HepG2 (cell line): ENCODE measurements around the gene PSKH1. TPM values are rescaled to one million over a fixed set of nuclear protein-coding genes. Genes with fewer than 3 reads are reported as not detected.

Experiments
- ATRX ChIP-seq: sonication (generic); formaldehyde crosslinking; IDR thresholded peaks from 2 replicates; pipeline ENCODE4 v1.4.0; 2020; ENCODE audit warnings: missing genetic modification reagents, borderline replicate concordance
- BCL6 ChIP-seq: IDR thresholded peaks from 2 replicates; pipeline ENCODE4 v1.6.1; 2016; ENCODE audit warnings: missing genetic modification reagents, missing compliant biosample characterization
- ELF3 ChIP-seq: IDR thresholded peaks from 2 replicates; pipeline ENCODE4 v1.6.1; 2016; ENCODE audit warnings: missing genetic modification reagents, missing compliant biosample characterization
- FOSL1 ChIP-seq: sonication (generic); formaldehyde crosslinking; IDR thresholded peaks from 2 replicates; pipeline ENCODE4 v1.9.0; 2021; ENCODE audit warnings: missing genetic modification reagents, borderline replicate concordance
- FOXJ3 ChIP-seq: sonication (generic); formaldehyde crosslinking; IDR thresholded peaks from 2 replicates; pipeline ENCODE4 v1.4.0; 2020; ENCODE audit warnings: missing genetic modification reagents, mild to moderate bottlenecking, borderline replicate concordance
- HNRNPH1 ChIP-seq: fragments of 200-400 bp; formaldehyde crosslinking; optimal IDR thresholded peaks from 2 replicates; pipeline ENCODE3; 2017; ENCODE audit warnings: mild to moderate bottlenecking, low read depth, low read length
- ISX ChIP-seq: sonication (generic); formaldehyde crosslinking; conservative IDR thresholded peaks from 2 replicates; pipeline ENCODE4 v1.5.0; 2020; ENCODE audit warnings: missing genetic modification reagents
- NR2C2 ChIP-seq: sonication (generic); formaldehyde crosslinking; IDR thresholded peaks from 2 replicates; pipeline ENCODE4 v1.4.0; 2020; ENCODE audit warnings: missing genetic modification reagents, mild to moderate bottlenecking, moderate library complexity, borderline replicate concordance
- SATB2 ChIP-seq: sonication (generic); formaldehyde crosslinking; IDR thresholded peaks from 2 replicates; pipeline ENCODE4 v1.5.0; 2020; ENCODE audit warnings: missing genetic modification reagents
- SP5 ChIP-seq: IDR thresholded peaks from 2 replicates; pipeline ENCODE4 v1.6.1; 2016; ENCODE audit warnings: low read depth, borderline replicate concordance
- TBL1XR1 ChIP-seq: fragments of 150-350 bp; IDR thresholded peaks from 2 replicates; pipeline ENCODE4 v1.6.1; 2014; ENCODE audit warnings: borderline replicate concordance, low read length; ENCODE audit not compliant: partially characterized antibody
- TBX2 ChIP-seq: sonication (generic); formaldehyde crosslinking; IDR thresholded peaks from 2 replicates; pipeline ENCODE4 v1.5.0; 2020; ENCODE audit warnings: missing genetic modification reagents, mild to moderate bottlenecking, borderline replicate concordance
- ZBTB3 ChIP-seq: sonication (generic); formaldehyde crosslinking; IDR thresholded peaks from 2 replicates; pipeline ENCODE4 v1.4.0; 2020; ENCODE audit warnings: low read depth, mild to moderate bottlenecking, moderate library complexity, missing genetic modification reagents, borderline replicate concordance
- ZBTB42 ChIP-seq: sonication (generic); formaldehyde crosslinking; IDR thresholded peaks from 2 replicates; pipeline ENCODE4 v1.5.0; 2020; ENCODE audit warnings: mild to moderate bottlenecking, missing genetic modification reagents
- ZBTB49 ChIP-seq: sonication (generic); formaldehyde crosslinking; IDR thresholded peaks from 2 replicates; pipeline ENCODE4 v1.4.0; 2020; ENCODE audit warnings: missing genetic modification reagents, borderline replicate concordance
- ZNF441 ChIP-seq: sonication (generic); formaldehyde crosslinking; IDR thresholded peaks from 2 replicates; pipeline ENCODE4 v1.7.0; 2021; ENCODE audit warnings: missing genetic modification reagents, borderline replicate concordance
- ZNF451 ChIP-seq: sonication (generic); formaldehyde crosslinking; IDR thresholded peaks from 2 replicates; pipeline ENCODE4 v1.5.0; 2020; ENCODE audit warnings: mild to moderate bottlenecking, missing genetic modification reagents
- ZNF747 ChIP-seq: sonication (generic); formaldehyde crosslinking; IDR thresholded peaks from 2 replicates; pipeline ENCODE4 v1.8.1; 2023; ENCODE audit warnings: missing genetic modification reagents, mild to moderate bottlenecking, borderline replicate concordance
- ZSCAN21 ChIP-seq: sonication (generic); formaldehyde crosslinking; IDR thresholded peaks from 2 replicates; pipeline ENCODE4 v1.8.0; 2022; ENCODE audit warnings: mild to moderate bottlenecking, missing genetic modification reagents, moderate library complexity, borderline replicate concordance
- polyA plus RNA-seq, 8 experiments: library from polyadenylated mRNA; depleted of rRNA in 3 of 8; stranded (reverse) in 7 of 8; unstranded in 1 of 8; fragments of >200 nt; fragmentation: Illumina TruSeq in 4 of 8; extraction: Trizol in 4 of 8; gene quantifications; 2 replicates each; pipeline versions ENCODE4 v1.2.1 to v1.2.3, GENCODE V29; 2011 to 2016; ENCODE audit warnings: low read depth in 4 of 8, missing spikeins in 1 of 8, mixed read lengths in 1 of 8; ENCODE audit not compliant: insufficient read depth in 1 of 8
- total RNA-seq, 5 experiments: library from RNA; depleted of rRNA; stranded (reverse); fragments of >200 nt; fragmentation: Illumina TruSeq; extraction: Trizol; gene quantifications; 2 replicates each; pipeline ENCODE4 v1.2.3, GENCODE V29; 2016; ENCODE audit warnings: low read depth in 1 of 5
- TF ChIP-seq, protein P1 (sequence below): sonication (generic); formaldehyde crosslinking; IDR thresholded peaks from 2 replicates; pipeline ENCODE4 v1.4.0; 2020; ENCODE audit warnings: mild to moderate bottlenecking, missing genetic modification reagents

Gene PSKH1
- total and polyA plus RNA-seq, 2 of the 13 experiments (the other 11 are each of a cell fraction or from before 2014, with no cell fraction given), result 8.4 to 19.1 TPM

DNA sequence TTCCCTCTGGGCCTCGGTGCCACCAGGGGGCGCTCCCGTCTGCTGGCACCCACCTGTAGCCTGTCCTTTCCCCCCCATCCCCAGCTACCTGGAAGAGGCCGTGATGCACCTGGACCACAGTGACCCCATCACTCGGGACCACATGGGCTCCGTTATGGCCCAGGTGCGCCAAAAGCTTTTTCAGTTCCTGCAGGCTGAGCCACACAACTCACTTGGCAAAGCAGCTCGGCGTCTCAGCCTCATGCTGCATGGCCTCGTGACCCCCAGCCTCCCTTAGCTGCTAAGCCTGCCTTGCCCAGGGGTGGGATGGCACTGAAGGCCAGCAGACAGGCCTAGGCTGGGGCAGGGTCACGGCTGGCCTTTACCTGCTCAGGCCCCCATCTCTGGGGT lies 9.2 kb upstream of the PSKH1 start (continued):
- TF ChIP-seq ZBTB49 (CRISPR knock-in tag) (no peak), TBX2 (CRISPR knock-in tag) (no peak), HNRNPH1 (no peak), FOSL1 (CRISPR knock-in tag) (no peak), ZBTB42 (no peak), ELF3 (CRISPR knock-in tag) (0 out of 2 replicates have a peak, but pooled peaks have one; percentile 27), ATRX (CRISPR knock-in tag) (no peak), ZSCAN21 (no peak), ISX (CRISPR knock-in tag) (no peak), BCL6 (CRISPR knock-in tag) (peak; percentile 30; the same call in 1 of the 2 replicates), ZNF747 (no peak), ZNF451 (0 out of 2 replicates have a peak, but pooled peaks have one; percentile 41), ZBTB3 (no peak), ZNF441 (CRISPR knock-in tag) (no peak), TBL1XR1 (no peak), SP5 (CRISPR knock-in tag) (no peak), NR2C2 (no peak), FOXJ3 (CRISPR knock-in tag) (no peak), SATB2 (CRISPR knock-in tag) (no peak)
- TF ChIP-seq, protein P1, sequence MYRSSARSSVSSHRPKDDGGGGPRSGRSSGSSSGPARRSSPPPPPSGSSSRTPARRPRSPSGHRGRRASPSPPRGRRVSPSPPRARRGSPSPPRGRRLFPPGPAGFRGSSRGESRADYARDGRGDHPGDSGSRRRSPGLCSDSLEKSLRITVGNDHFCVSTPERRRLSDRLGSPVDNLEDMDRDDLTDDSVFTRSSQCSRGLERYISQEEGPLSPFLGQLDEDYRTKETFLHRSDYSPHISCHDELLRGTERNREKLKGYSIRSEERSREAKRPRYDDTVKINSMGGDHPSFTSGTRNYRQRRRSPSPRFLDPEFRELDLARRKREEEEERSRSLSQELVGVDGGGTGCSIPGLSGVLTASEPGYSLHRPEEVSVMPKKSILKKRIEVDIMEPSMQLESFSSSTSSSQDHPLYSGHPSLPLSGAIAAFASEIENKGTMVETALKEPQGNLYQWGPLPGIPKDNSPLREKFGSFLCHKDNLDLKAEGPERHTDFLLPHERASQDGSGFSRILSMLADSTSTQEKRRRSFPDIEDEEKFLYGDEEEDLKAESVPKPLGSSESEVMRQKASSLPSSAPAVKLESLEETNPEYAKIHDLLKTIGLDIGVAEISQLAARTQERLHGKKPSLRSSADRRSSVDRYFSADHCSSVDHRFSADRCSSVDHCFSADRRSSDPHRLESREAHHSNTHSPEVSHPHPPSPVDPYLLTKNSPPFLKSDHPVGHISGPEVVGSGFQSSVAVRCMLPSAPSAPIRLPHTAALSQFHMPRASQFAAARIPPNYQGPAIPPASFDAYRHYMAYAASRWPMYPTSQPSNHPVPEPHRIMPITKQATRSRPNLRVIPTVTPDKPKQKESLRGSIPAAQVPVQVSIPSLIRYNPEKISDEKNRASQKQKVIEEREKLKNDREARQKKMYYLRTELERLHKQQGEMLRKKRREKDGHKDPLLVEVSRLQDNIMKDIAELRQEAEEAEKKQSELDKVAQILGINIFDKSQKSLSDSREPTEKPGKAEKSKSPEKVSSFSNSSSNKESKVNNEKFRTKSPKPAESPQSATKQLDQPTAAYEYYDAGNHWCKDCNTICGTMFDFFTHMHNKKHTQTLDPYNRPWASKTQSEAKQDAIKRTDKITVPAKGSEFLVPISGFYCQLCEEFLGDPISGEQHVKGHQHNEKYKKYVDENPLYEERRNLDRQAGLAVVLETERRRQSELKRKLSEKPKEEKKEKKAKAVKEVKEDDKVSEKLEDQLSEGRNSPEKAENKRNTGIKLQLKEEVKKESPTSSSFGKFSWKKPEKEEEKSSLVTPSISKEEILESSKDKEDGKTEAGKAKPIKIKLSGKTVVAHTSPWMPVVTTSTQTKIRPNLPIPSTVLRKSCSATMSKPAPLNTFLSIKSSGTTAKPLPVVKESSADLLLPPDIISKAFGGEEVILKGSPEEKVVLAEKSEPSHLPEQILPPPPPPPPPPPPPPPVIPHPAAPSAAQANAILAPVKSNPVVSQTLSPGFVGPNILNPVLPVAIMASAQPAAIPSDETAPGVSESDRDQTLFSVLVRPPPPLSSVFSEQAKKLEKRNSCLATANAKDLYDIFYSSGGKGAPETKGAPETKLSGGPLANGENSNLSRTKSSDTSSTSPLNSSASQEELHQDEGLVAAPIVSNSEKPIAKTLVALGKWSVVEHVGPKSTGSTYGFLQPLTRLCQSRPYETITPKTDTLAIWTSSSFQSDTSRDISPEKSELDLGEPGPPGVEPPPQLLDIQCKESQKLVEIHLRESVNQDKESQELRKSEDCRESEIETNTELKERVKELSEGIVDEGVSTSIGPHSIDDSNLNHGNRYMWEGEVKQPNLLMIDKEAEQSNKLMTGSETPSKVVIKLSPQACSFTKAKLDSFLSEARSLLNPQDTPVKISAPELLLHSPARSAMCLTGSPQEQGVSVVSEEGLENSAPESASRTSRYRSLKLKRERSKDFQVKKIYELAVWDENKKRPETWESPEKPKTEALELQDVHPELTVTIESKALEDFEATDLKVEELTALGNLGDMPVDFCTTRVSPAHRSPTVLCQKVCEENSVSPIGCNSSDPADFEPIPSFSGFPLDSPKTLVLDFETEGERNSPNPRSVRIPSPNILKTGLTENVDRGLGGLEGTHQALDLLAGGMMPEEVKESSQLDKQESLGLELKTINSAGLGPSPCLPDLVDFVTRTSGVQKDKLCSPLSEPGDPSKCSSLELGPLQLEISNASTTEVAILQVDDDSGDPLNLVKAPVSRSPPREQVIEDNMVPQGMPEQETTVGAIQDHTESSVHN, result no peak
